Measurements from ENCODE around the gene PADI3. TPM values are rescaled to one million over a fixed set of nuclear protein-coding genes. Genes with fewer than 3 reads are reported as not detected.

The PADI3 gene
- total and polyA plus RNA-seq, 3 experiments from 2014 or later, result not detected

DNA sequence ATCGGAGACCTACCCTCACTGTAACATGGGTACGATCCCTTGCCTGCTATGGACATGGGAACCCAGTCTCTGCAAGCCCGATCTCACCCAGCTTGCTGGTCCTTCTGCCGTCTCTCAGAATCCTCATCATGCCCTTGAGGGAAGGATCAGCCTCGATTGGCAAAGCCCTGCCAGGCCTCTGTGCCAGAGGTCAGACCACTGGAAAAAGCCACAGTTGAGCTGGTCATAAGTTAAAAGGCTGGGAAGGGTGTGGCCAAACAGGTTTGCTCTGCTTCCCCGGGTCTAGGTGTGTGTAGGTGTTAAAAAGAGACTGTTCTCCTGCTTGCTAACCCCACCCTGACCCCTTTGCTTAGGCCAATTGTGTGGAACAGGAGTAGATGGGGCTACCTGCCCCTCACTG is 19.5 kb upstream of the PADI3 start:
- H3K27ac Mint-ChIP-seq, result no peak overlapping the region
- H3K27me3 Mint-ChIP-seq, result peaks cover 0 to 2% of the 10 kb centered on the region in 2 donors
- no peak for DNase-seq
- CTCF ChIA-PET, result no interaction called here
- no peak overlapping the region for H3K27ac ChIP-seq (ENCODE audit: low read depth, low read length)
- no peaks in the 10 kb centered on the region for H3K27me3 ChIP-seq (ENCODE audit: insufficient read depth, low read length, poor library complexity, severe bottlenecking)
- H3K36me3 Mint-ChIP-seq, result no peaks in the 10 kb centered on the region
- H3K4me3 Mint-ChIP-seq, result no peak overlapping the region
- no peaks in the 10 kb centered on the region for H3K9me3 ChIP-seq (ENCODE audit: low read length)
- POLR2A ChIA-PET, result no interaction called here
- H3K36me3 ChIP-seq (ENCODE audit: insufficient read depth, low read length), result no peaks in the 10 kb centered on the region
- no peaks in the 10 kb centered on the region for H3K4me1 Mint-ChIP-seq
- H3K4me1 ChIP-seq (ENCODE audit: insufficient read depth, low read length), result no peaks in the 10 kb centered on the region
- no peak overlapping the region for H3K4me3 ChIP-seq (ENCODE audit: low read length)
- no peaks in the 10 kb centered on the region for H3K9me3 Mint-ChIP-seq

DNA sequence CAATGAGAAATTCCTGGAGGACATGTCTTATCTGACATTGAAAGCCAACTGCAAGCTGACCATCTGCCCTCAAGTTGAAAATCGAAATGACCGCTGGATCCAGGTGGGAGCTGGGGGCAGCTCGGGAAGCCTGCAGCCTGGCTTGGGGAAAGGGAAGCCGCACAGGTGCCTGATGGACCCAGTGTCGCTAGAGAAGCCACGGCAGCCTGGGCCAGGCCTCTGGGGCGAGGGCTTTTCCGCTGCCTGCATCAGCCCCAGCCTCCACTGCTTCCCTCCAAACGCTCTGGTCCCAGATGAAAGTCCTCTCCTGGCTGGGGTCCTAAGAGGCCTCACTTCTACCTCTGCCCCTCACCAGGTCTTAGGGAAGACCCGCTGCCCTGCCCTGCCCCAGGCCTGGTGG is 18.8 kb upstream of the PADI3 start:
- H3K9me3 Mint-ChIP-seq, result no peaks in the 10 kb centered on the region
- Histone ChIP-seq H3K9me3 (ENCODE audit: low read length) (no peaks in the 10 kb centered on the region), H3K4me1 (ENCODE audit: insufficient read depth, low read length) (no peaks in the 10 kb centered on the region), H3K36me3 (ENCODE audit: insufficient read depth, low read length) (no peaks in the 10 kb centered on the region), H3K4me3 (ENCODE audit: low read length) (no peak overlapping the region), H3K27me3 (ENCODE audit: insufficient read depth, low read length, poor library complexity, severe bottlenecking) (no peaks in the 10 kb centered on the region), H3K27ac (ENCODE audit: low read depth, low read length) (no peak overlapping the region)
- no peak overlapping the region for H3K27ac Mint-ChIP-seq
- ChIA-PET CTCF (no interaction called here), POLR2A (no interaction called here)
- H3K4me3 Mint-ChIP-seq, result no peak overlapping the region
- no peaks in the 10 kb centered on the region for H3K27me3 Mint-ChIP-seq
- no peaks in the 10 kb centered on the region for H3K36me3 Mint-ChIP-seq
- H3K4me1 Mint-ChIP-seq, result no peaks in the 10 kb centered on the region
- DNase-seq, result no peak

DNA sequence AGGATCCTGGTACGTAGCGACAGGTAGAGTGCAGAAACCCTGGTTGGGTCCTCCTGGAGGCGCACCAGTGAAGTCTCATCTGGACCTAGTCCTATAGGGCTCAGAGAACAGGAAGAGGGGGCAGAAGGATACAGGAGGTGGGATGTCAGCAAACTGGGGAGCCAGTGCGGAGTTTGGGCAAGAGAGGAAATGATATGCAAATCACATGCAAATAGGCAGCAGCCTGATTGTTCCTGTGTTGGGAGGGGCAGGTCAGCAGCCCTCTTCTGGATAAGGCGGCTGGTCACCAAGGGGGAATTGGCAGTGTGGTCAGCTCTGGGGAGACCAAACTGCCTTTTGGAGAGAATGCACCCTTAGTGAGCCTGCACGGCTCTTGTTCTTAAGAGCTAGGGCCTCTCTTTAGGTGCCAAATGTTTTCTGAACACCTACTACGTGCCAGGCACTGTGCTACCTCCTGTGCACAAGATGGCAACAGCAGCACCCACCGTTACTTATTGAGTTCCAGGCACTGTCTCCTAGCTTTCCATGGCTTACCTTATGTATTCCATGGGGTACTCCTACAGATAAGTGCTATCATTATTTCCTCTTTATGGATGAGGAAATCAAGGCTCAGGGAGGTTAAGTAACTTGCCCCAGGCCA is 18.1 kb upstream of the PADI3 start:
- no peaks in the 10 kb centered on the region for H3K9me3 ChIP-seq (ENCODE audit: low read length)
- Mint-ChIP-seq H3K27ac (no peak overlapping the region), H3K4me1 (no peaks in the 10 kb centered on the region), H3K27me3 (no peaks in the 10 kb centered on the region), H3K36me3 (no peaks in the 10 kb centered on the region), H3K4me3 (no peak overlapping the region), H3K9me3 (no peaks in the 10 kb centered on the region)
- H3K4me3 ChIP-seq (ENCODE audit: low read length), result no peak overlapping the region
- ChIA-PET POLR2A (no interaction called here), CTCF (no interaction called here)
- H3K27me3 ChIP-seq (ENCODE audit: insufficient read depth, low read length, poor library complexity, severe bottlenecking), result no peaks in the 10 kb centered on the region
- no peak for DNase-seq
- no peak overlapping the region for H3K27ac ChIP-seq (ENCODE audit: low read depth, low read length)
- no peaks in the 10 kb centered on the region for H3K4me1 ChIP-seq (ENCODE audit: insufficient read depth, low read length)
- H3K36me3 ChIP-seq (ENCODE audit: insufficient read depth, low read length), result no peaks in the 10 kb centered on the region

DNA sequence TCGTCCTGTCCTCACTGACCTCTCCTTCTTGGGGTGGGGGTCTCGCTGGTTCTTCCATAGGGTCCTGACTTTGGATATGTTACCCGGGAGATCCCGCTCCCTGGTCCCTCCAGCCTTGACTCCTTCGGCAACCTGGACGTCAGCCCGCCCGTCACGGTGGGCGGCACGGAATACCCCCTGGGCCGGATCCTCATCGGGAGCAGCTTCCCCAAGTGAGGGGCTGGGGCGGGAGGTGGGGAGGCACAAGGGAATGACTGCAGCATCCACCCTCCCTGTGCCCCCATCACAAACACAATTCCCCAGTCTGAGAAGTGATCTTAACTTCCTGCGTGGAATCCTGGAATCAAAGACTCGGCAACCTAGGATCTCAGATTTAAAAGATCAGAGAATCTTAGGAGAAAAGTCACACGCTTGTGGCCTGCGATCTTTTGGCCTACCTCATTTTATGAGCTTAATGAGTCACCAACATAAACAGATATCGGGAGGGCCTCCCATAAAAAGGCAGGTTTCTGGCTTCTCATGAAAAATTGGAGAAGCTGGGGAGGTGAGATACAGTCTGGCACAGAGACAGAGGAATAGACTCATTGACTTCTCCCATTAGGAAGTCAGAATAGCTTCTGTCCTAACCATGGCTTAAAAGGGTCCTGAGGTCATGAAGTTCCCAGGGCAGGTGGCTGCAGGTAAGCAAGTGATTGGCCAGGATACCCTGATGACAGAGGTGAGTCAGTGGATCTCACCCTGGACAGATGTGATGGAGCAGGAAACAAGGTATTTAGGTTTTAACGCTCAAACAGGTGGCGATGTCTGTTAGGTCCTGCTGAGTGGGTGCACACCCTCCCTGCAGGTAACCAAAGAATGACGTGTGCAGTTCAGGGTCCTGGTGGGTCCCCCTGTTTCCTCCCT is 15.9 kb upstream of the PADI3 start:
- Mint-ChIP-seq H3K27me3 (no peaks in the 10 kb centered on the region), H3K36me3 (no peaks in the 10 kb centered on the region), H3K27ac (no peak overlapping the region), H3K4me1 (no peaks in the 10 kb centered on the region), H3K4me3 (no peak overlapping the region), H3K9me3 (no peaks in the 10 kb centered on the region)
- H3K27me3 ChIP-seq (ENCODE audit: insufficient read depth, low read length, poor library complexity, severe bottlenecking), result no peaks in the 10 kb centered on the region
- no peaks in the 10 kb centered on the region for H3K36me3 ChIP-seq (ENCODE audit: insufficient read depth, low read length)
- POLR2A ChIA-PET, result no interaction called here
- DNase-seq, result no peak
- CTCF ChIA-PET, result interaction anchor here (10.2 kb wide), 1 partner anchor 108 kb away, joined by 154 read pairs; the partner anchor contains the start of gene PADI2
- no peak overlapping the region for H3K27ac ChIP-seq (ENCODE audit: low read depth, low read length)
- no peaks in the 10 kb centered on the region for H3K4me1 ChIP-seq (ENCODE audit: insufficient read depth, low read length)
- no peaks in the 10 kb centered on the region for H3K9me3 ChIP-seq (ENCODE audit: low read length)
- H3K4me3 ChIP-seq (ENCODE audit: low read length), result no peak overlapping the region

DNA sequence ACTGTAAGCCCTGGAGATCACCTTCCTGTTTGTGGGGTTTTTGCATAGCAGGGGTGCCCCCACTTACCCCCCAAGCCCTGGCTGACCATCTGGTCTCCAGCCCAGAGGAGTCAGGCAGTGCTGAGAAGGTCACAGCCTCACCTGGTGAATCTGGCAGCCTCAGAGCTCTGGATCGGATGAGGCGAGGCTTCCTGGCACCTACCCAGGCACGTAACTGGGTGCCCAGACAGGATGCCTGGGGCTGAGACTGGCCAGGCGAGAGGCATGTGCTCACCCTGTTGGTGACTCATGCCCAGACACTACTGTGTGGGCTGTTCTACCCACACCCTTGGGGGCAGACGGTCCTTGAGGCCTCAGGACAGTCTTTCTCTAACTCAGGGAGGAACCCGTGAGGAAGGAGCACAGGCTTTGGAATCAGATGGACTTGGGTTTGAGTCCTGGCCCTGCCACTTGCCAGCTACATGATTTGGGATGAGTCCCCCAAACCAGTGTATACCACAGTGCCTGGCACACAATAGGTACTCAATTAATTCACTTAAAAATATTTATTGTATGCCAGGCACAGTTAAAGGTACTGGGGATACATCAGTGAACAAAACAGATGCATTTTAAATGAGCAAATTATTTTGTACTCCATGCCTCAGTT is 15.1 kb upstream of the PADI3 start:
- no peaks in the 10 kb centered on the region for H3K9me3 Mint-ChIP-seq
- no peaks in the 10 kb centered on the region for H3K27me3 Mint-ChIP-seq
- Histone ChIP-seq H3K9me3 (ENCODE audit: low read length) (no peaks in the 10 kb centered on the region), H3K27ac (ENCODE audit: low read depth, low read length) (no peak overlapping the region), H3K36me3 (ENCODE audit: insufficient read depth, low read length) (no peaks in the 10 kb centered on the region), H3K27me3 (ENCODE audit: insufficient read depth, low read length, poor library complexity, severe bottlenecking) (no peaks in the 10 kb centered on the region), H3K4me1 (ENCODE audit: insufficient read depth, low read length) (no peaks in the 10 kb centered on the region), H3K4me3 (ENCODE audit: low read length) (no peak overlapping the region)
- DNase-seq, result no peak
- no peak overlapping the region for H3K27ac Mint-ChIP-seq
- no peaks in the 10 kb centered on the region for H3K4me1 Mint-ChIP-seq
- CTCF ChIA-PET, result interaction anchor here (10.2 kb wide), 1 partner anchor 109 kb away, joined by 154 read pairs; the partner anchor contains the start of gene PADI2
- POLR2A ChIA-PET, result no interaction called here
- no peak overlapping the region for H3K4me3 Mint-ChIP-seq
- H3K36me3 Mint-ChIP-seq, result no peaks in the 10 kb centered on the region

DNA sequence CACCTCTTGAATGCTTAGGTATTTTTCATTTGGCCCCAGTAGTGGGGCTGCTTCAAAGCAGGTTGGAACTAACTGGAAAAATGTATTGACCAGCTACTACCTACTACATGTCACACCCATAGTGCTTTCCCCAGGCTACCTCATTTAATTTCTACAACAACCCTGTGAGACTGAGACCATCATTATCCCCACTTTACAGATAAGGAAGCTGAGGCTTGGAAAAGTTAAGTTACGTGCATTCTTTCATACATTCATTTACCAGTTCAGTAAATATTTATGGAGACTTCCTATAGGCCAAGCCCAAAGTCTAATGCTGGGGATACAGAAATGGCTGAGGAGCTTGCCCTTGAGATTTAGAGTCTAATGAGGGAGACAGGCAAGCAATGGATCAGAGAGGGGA is 14.5 kb upstream of the PADI3 start:
- H3K9me3 Mint-ChIP-seq, result no peaks in the 10 kb centered on the region
- H3K9me3 ChIP-seq (ENCODE audit: low read length), result no peaks in the 10 kb centered on the region
- no peak overlapping the region for H3K27ac Mint-ChIP-seq
- no peaks in the 10 kb centered on the region for H3K36me3 ChIP-seq (ENCODE audit: insufficient read depth, low read length)
- no peaks in the 10 kb centered on the region for H3K27me3 ChIP-seq (ENCODE audit: insufficient read depth, low read length, poor library complexity, severe bottlenecking)
- H3K4me3 ChIP-seq (ENCODE audit: low read length), result no peak overlapping the region
- no peak overlapping the region for H3K27ac ChIP-seq (ENCODE audit: low read depth, low read length)
- POLR2A ChIA-PET, result no interaction called here
- H3K4me3 Mint-ChIP-seq, result no peak overlapping the region
- no peaks in the 10 kb centered on the region for H3K27me3 Mint-ChIP-seq
- CTCF ChIA-PET, result interaction anchor here (1.2 to 10.2 kb wide), 2 partner anchors 10 to 110 kb away, joined by 3 to 154 read pairs; partner anchors contain the start of gene PADI2
- H3K36me3 Mint-ChIP-seq, result no peaks in the 10 kb centered on the region
- no peaks in the 10 kb centered on the region for H3K4me1 ChIP-seq (ENCODE audit: insufficient read depth, low read length)
- no peaks in the 10 kb centered on the region for H3K4me1 Mint-ChIP-seq
- DNase-seq, result no peak

DNA sequence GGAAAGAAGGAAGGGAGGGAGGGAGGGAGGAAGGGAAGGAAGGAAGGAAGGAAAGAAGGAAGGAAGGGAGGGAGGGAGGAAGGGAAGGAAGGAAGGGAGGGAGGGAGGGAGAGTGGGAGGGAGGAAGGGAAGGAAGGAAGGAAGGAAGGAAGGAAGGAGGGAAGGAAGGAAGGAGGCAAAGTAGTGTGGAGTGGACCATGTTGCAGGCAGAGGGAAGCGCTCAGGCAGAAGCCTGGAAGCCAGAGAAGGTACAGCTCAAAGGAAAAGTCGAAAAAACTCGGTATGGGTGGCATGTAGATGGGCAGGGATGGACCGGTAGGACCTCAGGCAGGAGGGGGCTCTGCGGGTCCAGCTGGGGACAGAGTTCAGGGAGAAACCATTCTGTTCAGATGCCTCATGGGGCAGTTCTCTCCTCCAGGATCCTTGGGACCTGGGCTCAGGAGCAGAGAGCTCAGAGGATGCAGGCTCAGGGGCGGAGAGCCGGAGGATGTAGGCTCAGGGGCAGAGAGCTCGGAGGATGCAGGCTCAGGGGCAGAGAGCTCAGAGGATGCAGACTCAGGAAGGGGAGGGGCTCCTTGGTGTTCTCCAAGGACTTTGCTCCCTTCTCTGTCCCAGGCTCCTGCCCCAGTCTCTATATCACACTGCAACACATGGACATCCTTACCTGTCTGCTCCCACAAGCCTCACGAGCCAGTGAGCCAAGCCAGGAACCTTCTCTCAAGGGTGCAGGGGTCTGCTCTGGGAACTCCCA is 13.6 kb upstream of the PADI3 start:
- no peaks in the 10 kb centered on the region for H3K4me1 Mint-ChIP-seq
- Histone ChIP-seq H3K27ac (ENCODE audit: low read depth, low read length) (no peak overlapping the region), H3K9me3 (ENCODE audit: low read length) (no peaks in the 10 kb centered on the region), H3K4me3 (ENCODE audit: low read length) (no peak overlapping the region), H3K27me3 (ENCODE audit: insufficient read depth, low read length, poor library complexity, severe bottlenecking) (no peaks in the 10 kb centered on the region), H3K36me3 (ENCODE audit: insufficient read depth, low read length) (no peaks in the 10 kb centered on the region), H3K4me1 (ENCODE audit: insufficient read depth, low read length) (no peaks in the 10 kb centered on the region)
- no peaks in the 10 kb centered on the region for H3K27me3 Mint-ChIP-seq
- H3K9me3 Mint-ChIP-seq, result no peaks in the 10 kb centered on the region
- POLR2A ChIA-PET, result no interaction called here
- no peak for DNase-seq
- H3K4me3 Mint-ChIP-seq, result no peak overlapping the region
- CTCF ChIA-PET, result interaction anchor here (1.2 to 10.2 kb wide), 2 partner anchors 10 to 111 kb away, joined by 3 to 154 read pairs; partner anchors contain the start of gene PADI2
- no peak overlapping the region for H3K27ac Mint-ChIP-seq
- no peaks in the 10 kb centered on the region for H3K36me3 Mint-ChIP-seq
